Measurements from ENCODE around the gene CA10. TPM values are rescaled to one million over a fixed set of nuclear protein-coding genes. Genes with fewer than 3 reads are reported as not detected.
A peak's percentile ranks its signal among the peaks of the same experiment; 100 is the strongest.

CA10 gene
- total RNA-seq, 1 experiment from 2014 or later: not detected

GRCh38 chr17:52150935-52151334 lies 7.6 kb downstream of the CA10 start:
- no peak for DNase-seq
- H3K9me3 ChIP-seq: no peaks in the 10 kb centered on the region
- H3K27me3 ChIP-seq: peaks cover 20% of the 10 kb centered on the region
- no peaks in the 10 kb centered on the region for H3K36me3 ChIP-seq
- no peak overlapping the region for H3K4me3 ChIP-seq

DNA sequence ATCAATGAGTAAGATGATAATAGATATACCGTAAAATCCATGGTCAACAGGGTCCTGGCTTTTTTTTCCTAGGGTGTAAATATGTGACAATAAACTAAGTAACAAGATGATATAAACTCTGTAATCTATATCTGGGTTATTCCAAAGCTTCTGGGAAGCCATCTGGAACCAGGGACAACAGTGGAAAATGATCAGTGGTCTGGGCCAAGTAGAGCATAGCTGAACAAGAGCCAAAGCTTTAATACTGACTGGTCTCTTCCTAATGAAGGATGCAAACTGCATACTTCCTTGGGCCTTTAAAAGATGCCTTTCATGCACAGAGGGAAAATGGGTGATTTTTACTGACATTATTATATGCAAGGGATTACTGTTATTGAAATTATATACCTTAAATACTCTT lies 8.9 kb downstream of the CA10 start:
- peaks cover 15% of the 10 kb centered on the region for H3K27me3 ChIP-seq
- H3K9me3 ChIP-seq: no peaks in the 10 kb centered on the region
- no peaks in the 10 kb centered on the region for H3K36me3 ChIP-seq
- H3K4me3 ChIP-seq: no peak overlapping the region
- DNase-seq: no peak

DNA sequence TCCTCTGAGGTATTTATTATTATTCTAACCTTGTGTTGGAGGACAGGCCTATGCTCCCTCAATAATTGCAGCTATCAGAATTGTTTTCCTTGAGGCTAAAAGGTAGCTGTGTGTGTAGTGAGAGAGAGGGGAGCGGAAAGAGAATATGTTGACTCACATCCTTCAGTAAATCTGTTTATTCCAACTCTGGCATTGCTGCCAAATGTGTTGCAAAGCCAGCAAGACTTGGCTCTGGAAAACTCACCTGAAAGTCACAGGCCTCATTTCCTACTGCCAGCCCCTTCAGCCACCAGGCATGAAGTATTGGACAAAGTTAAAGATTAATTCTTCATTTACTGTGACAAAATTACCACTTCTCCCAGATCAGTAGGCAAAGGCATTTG lies 9.6 kb downstream of the CA10 start:
- Histone ChIP-seq H3K9me3 (no peaks in the 10 kb centered on the region), H3K36me3 (no peaks in the 10 kb centered on the region), H3K27me3 (peaks cover 9% of the 10 kb centered on the region), H3K4me3 (no peak overlapping the region)
- DNase-seq: peak; percentile 25

DNA sequence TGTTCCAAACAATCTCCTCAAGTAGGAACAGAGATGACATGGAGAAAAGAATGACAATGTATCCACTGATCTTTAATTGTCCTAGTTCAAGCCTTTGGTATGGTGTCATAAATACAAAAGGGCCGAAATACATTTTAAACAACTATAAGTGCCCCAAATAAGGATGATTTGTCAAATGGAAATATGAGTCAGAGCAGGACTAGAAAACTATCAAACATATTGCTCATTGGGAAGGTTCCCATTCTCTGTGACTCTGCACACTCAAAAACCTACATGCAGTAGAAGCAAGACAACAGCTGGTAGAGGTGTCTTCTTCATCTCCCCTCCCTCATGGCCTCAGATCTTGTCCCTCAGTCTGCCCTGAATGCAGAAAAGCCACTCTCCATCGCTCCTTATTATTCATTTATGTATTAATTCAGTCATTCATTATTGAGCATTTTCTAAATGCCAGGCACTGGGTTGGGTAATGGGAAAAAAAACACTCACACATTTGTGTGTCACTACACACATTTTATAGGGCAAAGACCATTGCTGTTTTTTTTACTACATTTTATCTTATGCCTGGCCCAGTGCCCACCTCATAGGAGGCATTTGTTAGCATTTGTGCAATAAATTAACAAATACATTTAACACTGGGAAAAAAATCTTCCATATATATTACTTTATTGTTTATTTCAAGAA lies 10.1 kb downstream of the CA10 start:
- Histone ChIP-seq H3K36me3 (no peaks in the 10 kb centered on the region), H3K4me3 (no peak overlapping the region), H3K27me3 (peaks cover 5% of the 10 kb centered on the region), H3K9me3 (no peaks in the 10 kb centered on the region)
- no peak for DNase-seq

DNA sequence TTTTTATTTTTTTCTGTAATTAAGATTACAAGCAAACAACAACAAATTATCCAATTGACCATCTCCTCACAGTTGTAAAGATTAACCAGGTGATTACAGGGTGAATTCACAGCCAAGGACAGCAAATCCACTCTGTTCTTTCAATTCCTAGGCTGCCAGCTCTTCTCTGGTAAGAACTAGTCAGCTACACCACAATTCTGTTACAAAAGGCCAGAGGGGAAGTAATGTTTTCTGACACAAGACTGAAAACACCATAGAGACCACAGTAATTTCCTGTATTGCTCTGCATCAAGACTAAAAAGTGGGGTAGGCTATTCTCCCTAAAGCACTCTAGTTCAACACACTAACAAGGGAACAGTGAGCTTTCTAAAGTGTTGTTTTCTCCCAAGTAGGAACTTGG lies 10.6 kb downstream of the CA10 start:
- no peak for DNase-seq
- peaks cover 2% of the 10 kb centered on the region for H3K27me3 ChIP-seq
- no peaks in the 10 kb centered on the region for H3K36me3 ChIP-seq
- H3K4me3 ChIP-seq: no peak overlapping the region
- no peaks in the 10 kb centered on the region for H3K9me3 ChIP-seq

DNA sequence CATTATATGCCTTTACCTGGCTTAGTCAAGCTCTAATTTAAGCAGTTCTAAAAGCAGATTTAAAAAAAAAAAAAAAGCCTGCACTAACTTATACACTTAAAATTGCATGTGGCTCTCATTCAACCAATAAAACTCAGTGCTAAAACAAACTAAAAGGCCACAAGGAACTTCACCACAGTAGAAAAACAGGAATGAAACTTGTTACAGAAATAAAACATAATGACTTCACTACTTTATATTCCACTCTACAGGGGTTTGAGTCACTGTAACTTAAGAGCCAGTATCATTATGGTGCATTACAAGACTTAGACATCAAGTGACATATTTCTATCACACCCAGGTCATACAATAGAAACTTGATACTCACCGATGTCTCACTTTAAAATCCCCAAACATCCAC lies 11.1 kb downstream of the CA10 start:
- no peak for DNase-seq
- peaks cover 2% of the 10 kb centered on the region for H3K27me3 ChIP-seq
- no peak overlapping the region for H3K4me3 ChIP-seq
- H3K36me3 ChIP-seq: no peaks in the 10 kb centered on the region
- H3K9me3 ChIP-seq: no peaks in the 10 kb centered on the region

GRCh38 chr17:52145476-52145875 lies 13.0 kb downstream of the CA10 start:
- no peak for DNase-seq
- H3K27me3 ChIP-seq: peaks cover under 1% of the 10 kb centered on the region
- no peaks in the 10 kb centered on the region for H3K9me3 ChIP-seq
- no peak overlapping the region for H3K4me3 ChIP-seq
- H3K36me3 ChIP-seq: no peaks in the 10 kb centered on the region

- H3K27me3 ChIP-seq: no peaks in the 10 kb centered on the region; the same call in 1 of the 2 replicates
- no peaks in the 10 kb centered on the region for H3K9me3 ChIP-seq
- no peaks in the 10 kb centered on the region for H3K36me3 ChIP-seq
- H3K4me3 ChIP-seq: no peak overlapping the region
- DNase-seq: no peak
Observed at GRCh38 chr17:52143542-52143941, 15.0 kb downstream of the CA10 start.

GRCh38 chr17:52140601-52141000 lies 17.9 kb downstream of the CA10 start:
- Histone ChIP-seq H3K36me3 (no peaks in the 10 kb centered on the region), H3K4me3 (no peak overlapping the region), H3K9me3 (no peaks in the 10 kb centered on the region), H3K27me3 (no peaks in the 10 kb centered on the region; the same call in 1 of the 2 replicates)
- no peak for DNase-seq

- no peaks in the 10 kb centered on the region for H3K9me3 ChIP-seq
- H3K27me3 ChIP-seq: no peaks in the 10 kb centered on the region; the same call in 1 of the 2 replicates
- no peak overlapping the region for H3K4me3 ChIP-seq
- no peak for DNase-seq
- no peaks in the 10 kb centered on the region for H3K36me3 ChIP-seq
Observed at GRCh38 chr17:52138752-52139151, 19.8 kb downstream of the CA10 start.

DNA sequence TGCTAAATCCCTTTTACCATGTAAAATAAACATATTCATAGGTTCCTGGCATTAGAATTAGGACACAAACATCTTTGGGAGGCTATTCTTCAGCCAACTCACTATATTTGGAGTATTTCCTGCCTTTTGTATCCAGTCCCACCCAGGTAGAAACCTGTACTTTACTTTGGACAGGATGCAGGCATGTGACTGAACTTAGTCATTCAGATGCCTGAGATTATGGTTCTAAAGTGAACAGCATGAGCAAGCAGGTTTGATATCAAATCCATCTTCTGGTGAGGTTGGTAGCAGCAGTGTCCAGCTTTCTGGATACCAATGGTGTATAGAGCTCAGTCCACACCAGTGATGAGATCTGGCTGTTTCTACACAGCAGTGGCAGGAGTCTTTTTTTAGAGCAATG lies 20.2 kb downstream of the CA10 start:
- DNase-seq: no peak
- no peaks in the 10 kb centered on the region; the same call in 1 of the 2 replicates for H3K27me3 ChIP-seq
- no peaks in the 10 kb centered on the region for H3K36me3 ChIP-seq
- no peaks in the 10 kb centered on the region for H3K9me3 ChIP-seq
- no peak overlapping the region for H3K4me3 ChIP-seq

GRCh38 chr17:52136166-52136565 lies 22.3 kb downstream of the CA10 start:
- no peak overlapping the region for H3K4me3 ChIP-seq
- no peaks in the 10 kb centered on the region for H3K36me3 ChIP-seq
- no peaks in the 10 kb centered on the region for H3K27me3 ChIP-seq
- no peak for DNase-seq
- no peaks in the 10 kb centered on the region for H3K9me3 ChIP-seq

DNA sequence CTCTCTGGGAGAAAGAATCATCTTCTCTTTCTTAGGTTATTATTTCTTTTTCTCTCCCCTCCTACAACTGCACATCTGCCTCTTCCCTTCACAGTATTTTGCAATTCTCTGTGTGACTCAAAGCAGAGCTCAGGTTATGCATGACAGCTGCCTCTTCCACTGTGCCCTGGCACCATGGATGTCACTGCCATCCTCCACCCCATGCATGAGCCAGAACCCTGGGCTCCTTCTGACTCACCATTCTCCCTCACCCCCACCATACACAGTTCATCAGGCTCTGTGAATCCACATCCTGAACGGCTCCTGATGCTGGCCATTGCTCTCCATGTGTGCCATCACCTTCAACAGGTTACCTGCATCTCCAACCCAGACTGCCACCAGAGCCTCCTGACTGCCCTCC lies 23.9 kb downstream of the CA10 start:
- Histone ChIP-seq H3K36me3 (no peaks in the 10 kb centered on the region), H3K4me3 (no peak overlapping the region), H3K27me3 (no peaks in the 10 kb centered on the region), H3K9me3 (no peaks in the 10 kb centered on the region)
- DNase-seq: no peak

DNA sequence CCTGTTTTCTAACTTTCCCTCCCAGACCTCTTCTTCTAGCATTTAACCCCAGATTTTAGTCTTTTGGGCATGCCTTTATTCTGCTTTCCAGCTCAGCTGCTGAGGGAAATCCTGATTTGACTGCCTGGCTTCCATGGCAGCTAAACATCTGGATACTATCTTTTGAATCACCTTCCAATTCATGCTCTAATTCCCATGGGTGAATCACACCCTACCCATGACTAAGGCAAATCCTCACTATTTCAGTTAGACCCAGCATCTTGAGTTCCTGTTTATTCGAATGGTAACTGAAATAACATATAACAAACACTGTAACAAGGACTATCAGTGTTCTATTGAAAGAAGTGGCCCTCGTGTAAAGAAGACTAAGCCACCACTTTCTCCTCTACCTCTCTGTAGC lies 29.8 kb downstream of the CA10 start:
- Histone ChIP-seq H3K27me3 (no peaks in the 10 kb centered on the region), H3K4me3 (no peak overlapping the region), H3K36me3 (no peaks in the 10 kb centered on the region), H3K9me3 (no peaks in the 10 kb centered on the region)
- no peak for DNase-seq

DNA sequence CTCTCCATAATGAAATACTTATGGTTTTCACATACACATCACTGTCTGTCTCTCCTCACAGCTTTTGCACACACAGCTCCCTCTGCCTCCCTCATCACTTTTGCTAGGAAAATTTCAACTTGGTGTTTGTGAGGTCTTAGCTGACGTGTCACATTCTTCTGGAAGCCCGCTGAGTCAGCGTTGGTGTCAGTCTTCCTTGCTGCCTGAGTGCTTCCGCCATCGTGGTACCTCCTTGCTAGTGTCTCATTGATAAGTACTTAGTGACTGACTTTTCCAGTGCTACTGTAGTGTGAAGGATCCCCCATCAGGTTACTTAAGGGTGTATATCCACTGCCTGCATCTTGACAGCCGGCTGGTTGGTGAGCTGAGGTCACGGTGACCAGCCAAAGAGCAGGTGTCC lies 33.5 kb downstream of the CA10 start:
- no peaks in the 10 kb centered on the region for H3K9me3 ChIP-seq
- no peak for DNase-seq
- no peaks in the 10 kb centered on the region for H3K36me3 ChIP-seq
- no peak overlapping the region for H3K4me3 ChIP-seq
- 0 out of 2 replicates have a peak, but pooled peaks cover 3% of the 10 kb centered on the region for H3K27me3 ChIP-seq

- no peak for DNase-seq
- H3K4me3 ChIP-seq: no peak overlapping the region
- H3K36me3 ChIP-seq: no peaks in the 10 kb centered on the region
- no peaks in the 10 kb centered on the region for H3K9me3 ChIP-seq
- 0 out of 2 replicates have a peak, but pooled peaks cover 3% of the 10 kb centered on the region for H3K27me3 ChIP-seq
Observed at GRCh38 chr17:52124561-52124960, 34.0 kb downstream of the CA10 start.

GRCh38 chr17:52120465-52120864 lies 38.0 kb downstream of the CA10 start:
- H3K9me3 ChIP-seq: no peaks in the 10 kb centered on the region
- H3K36me3 ChIP-seq: no peaks in the 10 kb centered on the region
- no peak overlapping the region for H3K4me3 ChIP-seq
- no peak for DNase-seq
- 0 out of 2 replicates have a peak, but pooled peaks cover 8% of the 10 kb centered on the region for H3K27me3 ChIP-seq

GRCh38 chr17:52110923-52111581 lies 47.5 kb downstream of the CA10 start:
- Histone ChIP-seq H3K27me3 (0 out of 2 replicates have a peak, but pooled peaks cover 3% of the 10 kb centered on the region), H3K9me3 (no peaks in the 10 kb centered on the region), H3K4me3 (no peak overlapping the region), H3K36me3 (no peaks in the 10 kb centered on the region)
- no peak for DNase-seq
